Activated naive CD4-positive, alpha-beta T cell treated with Interleukin-2 at 50 U/mL for 16 hours (primary cell): ENCODE measurements around the gene DR1.

Experiments used
- DNase-seq: peaks from one replicate; pipeline ENCODE4 v3.0.0-alpha.2; 2020

The DR1 gene

DNA sequence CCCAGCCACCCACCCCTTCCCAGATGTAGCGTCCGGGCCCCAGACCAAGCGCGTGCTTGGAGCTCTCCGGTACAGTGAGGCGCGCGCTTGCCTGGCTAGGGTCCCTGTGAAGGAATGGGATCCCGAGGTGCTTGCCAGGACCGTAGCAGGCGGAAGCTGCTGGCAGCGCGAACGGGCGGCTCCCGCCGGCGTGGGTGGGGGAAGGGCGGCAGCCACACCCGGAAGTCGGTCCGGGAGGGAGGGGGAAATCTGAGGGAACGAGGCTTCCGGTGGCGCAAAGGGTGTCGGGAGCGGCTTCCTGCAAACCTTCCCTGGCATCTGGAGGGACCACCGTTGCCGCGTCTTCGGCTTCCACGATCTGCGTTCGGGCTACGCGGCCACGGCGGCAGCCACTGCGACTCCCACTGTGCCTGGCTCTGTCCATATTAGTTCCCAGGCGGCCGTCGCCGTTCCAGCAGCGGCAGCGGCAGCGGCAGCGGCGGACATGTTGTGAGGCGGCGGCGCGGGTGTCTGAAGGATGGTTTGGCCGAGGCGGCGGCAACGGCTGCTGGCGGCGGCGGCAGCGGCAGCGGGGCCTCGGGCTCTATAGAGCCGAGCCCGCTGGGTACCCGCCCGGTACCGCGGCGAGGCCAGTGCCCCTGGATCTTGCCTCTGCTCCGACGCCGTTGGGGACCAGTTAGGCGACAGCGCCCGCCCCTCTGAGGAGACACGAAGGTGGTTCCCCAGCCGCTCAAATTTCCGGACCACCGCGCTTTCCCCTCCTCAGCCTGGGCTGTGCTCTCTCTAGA is at the start of gene DR1:
DR1 (plus strand) TSS at position 275 of the 788 bp plus-strand sequence. CDS start 739 bp downstream, outside the sequence.
- DNase-seq: peak; percentile 93

DNA sequence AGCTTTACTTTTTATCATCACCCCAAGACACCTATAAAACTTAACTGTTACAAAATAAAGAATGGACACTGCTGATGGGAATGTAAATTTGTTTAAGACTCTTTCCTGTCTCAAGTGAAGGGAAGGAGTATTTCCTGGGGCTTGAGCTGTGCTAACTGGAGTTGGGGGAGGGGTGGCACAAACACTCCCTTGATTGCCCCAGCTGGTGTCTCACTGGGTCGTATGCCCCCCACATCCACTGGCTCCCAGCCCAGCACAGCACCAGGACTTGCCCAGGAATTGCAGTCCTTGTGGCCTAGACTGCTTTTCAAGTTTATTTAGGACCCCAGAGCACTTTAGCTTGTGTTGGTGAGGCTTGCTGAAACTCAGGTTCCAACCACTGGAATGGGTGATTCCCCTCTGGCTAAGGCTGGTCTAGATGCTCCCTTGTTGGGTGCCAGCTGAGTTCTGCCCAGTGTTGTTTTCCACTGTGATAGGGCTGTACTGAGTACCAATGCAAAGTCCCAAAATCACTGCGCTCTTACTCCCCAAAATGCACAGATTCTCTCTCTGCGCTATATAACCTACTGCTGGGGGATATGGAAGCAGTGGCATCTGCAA is 49.1 kb upstream of the DR1 start:
- DNase-seq: no peak

DNA sequence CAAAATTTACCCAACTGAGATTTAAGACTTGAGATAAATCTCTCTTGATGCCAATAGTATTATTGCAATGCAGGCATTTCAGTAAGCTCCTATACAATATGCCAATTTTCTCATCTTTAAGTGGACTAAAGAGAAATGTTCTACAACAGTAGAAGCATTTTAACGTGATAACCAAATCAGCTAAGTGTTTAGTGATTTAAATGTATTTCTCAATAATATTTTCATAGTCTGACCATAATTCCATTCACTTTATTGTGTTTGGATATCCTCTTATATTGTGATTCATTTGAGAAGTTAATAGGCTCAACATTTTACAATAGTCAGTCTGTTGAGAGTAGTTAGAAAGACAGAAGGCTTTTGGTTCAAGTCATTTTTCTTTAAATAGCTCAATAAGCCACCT is 44.6 kb upstream of the DR1 start:
- DNase-seq: no peak

DNA sequence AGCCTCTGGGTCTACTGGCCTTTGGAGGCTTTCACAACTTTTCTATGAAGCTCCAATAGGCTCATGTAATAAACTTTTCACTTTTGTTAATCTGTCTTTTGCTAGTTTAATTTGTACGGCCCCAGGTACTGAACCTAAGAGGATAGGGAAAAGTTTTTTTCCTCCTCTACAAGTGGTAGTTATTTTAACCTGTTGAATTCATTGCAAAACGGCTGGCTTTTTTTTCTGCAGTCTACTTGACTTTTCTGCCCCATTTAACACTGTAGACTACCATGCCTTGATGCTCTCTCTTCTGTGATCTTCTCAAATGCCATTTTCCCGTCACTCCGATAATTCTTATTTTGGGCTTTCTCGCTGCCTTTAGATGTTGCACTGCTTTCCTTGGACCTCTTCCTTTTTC is 43.6 kb upstream of the DR1 start:
- DNase-seq: no peak

DNA sequence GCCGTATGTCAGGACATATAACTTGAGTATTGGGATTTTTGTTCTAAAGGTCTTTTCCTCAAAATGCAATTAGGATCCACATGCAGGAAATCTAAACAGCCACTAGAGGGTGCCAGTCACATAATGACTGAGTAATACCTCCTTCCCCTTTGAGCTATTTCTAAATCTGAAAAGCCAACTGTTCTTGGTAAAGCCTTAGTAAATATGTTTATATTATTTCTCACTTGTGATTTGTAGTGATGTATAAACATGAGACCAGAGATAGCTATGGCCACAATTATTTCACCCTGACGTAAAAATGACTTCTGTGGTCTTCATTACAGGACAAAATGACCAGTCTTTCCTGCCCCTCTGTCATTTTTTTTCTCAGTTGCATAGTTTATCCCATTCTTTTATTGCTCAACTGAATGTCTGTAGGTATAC is 41.0 kb upstream of the DR1 start:
- DNase-seq: peak; percentile 23

DNA sequence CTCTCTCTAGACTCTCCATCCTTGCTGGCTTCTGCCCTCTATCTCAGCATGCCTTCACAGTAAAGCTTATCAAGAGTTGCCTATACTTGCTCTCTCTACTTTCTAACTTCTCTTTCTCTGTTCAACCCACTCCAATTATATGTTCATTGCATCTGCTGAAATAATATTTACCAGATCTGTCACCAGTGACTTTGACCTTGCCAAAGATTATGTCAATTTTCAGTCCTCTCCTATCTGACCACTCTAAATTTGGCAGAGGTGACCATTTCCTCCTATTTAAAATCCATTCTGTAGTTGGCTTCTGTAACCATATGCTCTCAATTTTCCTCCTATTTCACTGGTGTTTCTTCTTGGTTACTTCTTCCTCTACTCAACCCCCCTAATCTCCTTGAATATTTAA is 38.8 kb upstream of the DR1 start:
- no peak for DNase-seq

DNA sequence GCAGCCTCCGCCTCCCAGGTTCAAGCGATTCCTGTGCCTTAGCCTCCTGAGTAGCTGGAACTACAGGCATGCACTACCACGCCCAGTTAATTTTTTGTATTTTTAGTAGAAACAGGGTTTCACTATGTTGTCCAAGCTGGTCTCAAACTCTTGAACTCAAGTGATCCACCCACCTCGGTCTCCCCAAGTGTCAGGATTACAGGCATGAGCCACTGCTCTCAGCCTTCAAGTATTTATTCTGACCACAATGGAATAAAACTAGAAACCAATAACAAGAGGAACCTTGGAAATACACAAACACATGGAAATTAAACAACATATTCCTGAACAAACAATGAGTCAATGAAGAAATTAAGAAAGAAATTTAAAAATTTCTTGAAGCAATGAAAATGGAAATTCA is 32.7 kb upstream of the DR1 start:
- DNase-seq: no peak

DNA sequence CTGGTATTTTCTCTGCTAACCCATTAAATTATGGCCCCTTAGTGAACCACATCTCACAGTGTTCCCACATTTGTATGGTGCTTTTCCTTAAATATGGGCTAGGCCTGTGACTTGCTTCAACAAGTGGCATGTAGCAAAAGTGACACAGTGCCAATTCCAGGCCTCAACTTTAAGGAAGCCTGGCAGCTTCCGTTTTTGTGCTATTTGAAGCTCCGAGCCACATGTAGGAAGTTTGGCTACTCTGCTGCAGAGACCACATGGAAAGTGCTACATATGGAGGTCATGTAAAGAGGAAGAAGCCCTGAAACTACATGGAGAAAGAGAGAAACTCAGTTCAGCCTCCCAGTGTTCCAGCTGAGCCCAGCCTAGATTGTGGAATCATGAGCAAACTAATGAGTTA is 28.5 kb upstream of the DR1 start:
- DNase-seq: no peak

DNA sequence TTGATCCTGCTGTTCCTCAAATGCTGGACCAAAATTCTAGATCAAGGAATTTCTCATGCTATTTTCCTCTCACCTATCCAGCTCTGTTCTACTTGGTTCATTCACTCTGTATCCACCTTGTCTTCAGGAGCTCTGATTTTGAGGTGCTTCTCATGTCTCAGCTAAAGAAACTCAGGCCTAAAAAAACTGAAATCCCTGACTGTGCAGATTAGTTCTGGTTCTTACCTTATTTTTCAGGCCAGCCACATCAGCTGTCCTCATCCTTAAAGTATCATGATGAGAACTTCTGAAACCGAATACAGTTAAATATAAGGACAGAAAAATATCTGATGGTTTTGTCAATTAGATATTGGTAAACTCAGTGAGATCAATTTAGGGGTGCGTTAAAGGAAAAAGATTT is 27.8 kb upstream of the DR1 start:
- no peak for DNase-seq

DNA sequence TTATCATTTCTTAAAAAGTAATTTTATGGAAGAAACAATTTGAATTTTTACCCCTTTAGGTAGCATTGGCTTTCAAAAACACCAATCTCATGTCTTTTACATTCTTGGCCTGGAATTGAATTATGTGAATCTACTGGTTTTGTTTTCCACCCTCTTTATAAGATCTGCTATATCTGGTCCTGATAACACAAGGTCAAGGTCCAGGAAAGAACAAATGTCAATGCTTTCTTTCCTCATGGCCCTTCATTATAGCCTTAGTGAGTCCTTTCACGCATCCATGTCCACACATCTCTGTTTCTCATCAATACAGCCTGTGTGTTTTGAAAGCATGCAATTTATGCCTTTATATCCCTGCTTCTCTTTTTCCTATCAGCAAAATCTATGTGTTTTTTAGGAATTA is 24.0 kb upstream of the DR1 start:
- DNase-seq: no peak

DNA sequence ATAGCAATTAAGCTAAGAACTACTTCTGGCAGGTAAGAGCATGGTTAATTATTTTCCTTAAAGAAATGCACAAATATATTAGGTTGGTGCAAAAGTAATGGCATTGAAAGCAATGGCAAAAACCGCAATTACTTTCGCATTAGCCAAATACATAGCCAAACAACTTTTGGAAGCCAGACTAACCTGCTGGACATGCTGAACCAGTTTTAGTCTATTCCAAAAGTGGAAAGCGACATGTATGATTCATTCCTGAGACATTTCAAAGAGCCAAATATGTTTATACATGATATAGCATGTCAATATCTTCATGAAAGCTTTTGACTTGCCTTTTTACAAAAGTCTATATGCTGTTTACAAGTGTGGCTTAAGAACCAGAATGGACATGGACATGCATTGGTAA is 23.4 kb upstream of the DR1 start:
- DNase-seq: no peak

DNA sequence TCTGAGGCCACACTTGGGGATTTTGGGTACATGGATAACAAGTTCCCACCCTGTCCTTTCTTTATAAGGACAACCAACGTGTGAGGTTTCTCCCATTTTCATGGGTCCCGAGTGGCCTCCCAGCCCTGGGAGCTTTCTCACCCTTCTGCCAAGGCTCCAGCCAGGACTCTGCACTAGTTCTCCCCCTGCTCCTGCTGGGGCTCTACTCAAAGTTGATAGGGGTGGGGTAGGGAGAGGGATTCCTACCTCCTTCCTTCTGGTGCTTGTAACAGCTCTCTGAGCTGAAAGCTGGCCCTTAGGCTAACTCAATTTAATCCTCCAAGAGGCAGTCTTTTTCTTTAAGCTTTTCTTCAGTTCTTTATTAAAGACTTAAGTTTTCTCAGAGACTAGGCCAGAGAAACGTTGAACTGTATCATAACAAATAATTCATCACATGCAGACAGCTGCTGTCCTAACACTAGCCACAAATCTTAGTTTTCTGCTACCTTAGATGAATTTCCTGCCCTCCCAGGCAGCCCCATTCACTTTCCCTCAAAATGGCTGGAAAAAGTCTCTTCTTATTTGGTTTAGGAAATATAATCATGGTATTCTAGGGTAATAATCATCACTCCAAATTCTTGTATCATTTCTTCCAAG is 22.4 kb upstream of the DR1 start:
- no peak for DNase-seq

DNA sequence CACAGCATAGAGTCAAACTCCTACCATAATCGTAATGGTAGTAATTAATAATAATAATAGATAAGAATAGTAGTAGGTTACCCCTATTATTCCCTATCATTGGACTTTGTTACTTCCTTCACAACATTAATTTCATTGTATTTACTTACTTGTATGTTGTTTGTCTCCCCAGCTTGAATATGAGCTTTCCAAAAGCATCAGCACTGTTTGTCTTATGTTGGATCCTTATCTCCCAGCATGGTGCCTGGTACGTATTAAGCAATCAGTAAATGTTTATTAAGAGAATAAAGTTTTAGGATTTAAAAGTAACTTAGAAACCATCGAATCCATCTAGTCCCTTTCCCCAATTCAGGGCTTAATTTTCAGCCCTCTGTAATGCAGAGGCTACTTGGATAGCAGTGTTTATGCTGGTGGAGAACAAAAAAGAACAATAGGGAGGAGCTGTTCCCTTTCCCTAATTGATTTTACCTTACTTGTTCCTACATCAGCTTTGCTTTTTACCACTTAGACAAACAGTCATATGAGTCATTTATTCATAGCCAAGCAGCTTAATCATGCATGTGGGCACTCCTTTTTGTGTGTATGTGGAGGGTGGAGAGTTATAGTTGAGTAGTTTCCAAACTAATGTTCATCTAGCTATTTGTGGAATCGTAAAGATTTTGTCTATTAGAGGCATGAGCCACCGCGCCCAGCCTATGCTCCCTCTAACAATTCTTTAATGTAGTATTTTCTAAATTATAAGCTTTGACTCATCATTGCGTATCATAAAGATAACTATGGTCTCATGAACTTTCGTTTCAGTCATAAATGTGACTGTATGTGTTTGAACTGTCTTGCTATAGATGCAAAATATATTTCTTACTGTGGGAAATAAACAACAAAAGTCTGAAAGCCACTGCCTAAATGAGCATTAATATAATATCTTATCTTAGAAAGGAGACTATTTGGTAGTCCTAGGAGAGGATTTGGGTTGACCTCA is 20.9 kb upstream of the DR1 start:
- DNase-seq: no peak

DNA sequence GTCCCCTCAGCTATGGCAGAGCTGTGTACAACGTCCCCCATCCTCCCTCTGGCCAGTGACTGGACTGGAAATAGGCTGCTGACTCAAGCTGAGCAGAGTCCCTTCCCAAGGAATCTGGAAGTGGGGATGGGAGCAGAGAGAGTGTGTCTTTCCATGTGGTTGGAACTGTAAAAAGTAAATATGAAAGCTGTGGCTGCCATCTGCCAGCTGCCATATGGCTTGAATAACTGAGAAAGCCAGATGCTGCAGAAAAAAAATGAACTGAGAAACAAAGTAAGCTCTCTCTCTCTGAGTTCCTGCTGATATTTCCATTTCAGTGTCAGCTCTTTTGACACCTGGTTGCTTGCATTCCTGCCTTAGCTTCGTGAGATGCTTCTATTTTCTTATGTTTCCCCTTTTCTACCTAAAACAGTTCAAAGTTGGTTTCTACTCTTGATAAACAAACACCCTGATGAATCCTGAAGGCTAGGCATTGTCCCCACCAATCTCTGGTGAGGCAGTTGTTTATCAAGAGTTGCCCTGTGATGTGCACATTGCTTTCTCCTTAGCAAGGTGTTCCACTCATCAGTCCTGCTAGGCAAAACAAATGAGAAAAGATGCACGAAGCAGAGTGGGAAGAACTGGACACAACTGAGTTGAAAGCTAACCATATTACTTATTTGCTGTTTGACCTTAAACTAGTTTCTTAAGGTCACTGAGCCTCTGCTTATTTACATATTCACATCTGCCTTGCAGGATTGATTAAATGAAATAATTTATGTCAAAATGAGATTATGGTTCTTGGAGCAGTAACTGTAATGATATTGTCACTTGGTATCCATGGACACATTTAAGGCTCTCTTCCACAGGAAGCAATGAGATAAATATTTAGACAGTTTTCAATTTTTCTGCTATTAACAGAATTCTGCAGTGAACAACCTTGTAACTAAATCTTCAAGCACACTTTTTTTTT is 16.6 kb upstream of the DR1 start:
- DNase-seq: no peak

DNA sequence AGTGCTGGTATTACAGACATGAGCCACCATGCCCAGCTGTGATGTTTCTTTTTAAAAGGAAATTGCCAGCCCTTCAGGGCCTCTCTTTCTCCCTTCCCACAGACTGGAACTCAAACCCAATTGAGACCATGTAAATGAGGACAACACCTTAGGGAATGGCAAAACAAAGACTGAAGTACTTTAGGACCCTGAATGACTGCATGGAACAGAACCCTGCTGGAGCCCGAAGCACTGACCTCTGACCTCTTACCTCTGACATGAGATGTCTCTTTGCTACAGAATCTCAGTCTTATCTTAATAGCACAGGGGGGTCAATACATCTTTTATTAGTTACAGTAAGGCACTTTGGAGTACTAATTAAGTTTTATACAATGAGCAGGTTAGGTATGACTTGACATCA is 15.5 kb upstream of the DR1 start:
- DNase-seq: no peak

DNA sequence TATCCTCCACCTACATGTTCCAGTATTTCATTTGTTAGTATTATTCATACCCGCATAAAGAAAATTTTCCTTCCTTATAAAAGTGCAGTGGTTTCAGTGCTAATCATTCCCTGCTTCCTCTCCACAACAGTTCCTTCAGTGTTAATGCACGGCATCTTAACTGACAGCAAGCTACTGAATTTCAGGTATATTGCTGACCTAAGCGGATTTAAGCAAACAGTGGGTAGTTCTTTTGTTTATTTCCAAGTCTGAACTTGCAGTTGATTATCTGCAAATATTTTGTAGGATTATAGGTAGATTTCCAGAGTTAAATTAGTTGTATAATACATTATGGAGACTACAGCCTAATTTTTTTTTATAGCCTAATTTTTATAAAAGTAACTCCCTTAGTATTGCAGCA is 15.1 kb upstream of the DR1 start:
- DNase-seq: no peak

DNA sequence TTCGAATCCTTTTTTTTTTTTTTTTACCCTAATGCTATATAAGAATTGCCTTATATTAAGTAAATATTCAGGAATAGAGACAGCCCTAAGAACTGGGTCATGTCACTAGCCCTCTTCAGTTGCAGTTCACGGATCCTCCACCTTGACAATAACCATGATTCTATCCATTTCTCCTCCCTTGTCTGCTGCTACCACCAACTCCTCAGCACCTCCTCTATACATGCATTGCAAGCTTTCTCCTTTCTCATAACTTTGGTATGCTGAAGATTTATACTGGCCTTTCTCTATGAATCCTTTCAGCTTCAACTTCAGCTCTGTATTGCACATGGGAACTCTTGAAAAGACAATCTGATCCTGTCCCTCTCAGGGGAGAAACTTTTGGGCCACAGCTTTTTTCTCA is 14.3 kb upstream of the DR1 start:
- no peak for DNase-seq

DNA sequence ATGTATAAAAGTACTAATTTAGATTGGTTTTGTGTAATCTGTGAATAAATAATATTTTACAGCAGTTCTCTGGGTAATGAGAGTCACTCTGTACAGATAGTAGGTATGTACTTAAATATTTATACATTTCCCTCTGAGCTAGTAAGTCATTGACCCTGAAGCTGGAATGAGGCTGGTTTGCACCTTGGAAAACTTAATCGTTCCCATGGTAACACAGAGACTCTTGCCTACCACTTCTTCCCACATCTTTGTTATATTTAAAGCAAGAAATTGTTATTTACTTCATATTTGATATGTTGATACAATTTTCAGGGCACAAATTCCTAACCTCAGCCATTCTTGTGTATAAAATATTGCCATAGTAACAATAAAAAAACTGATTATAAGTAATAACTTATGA is 13.3 kb upstream of the DR1 start:
- no peak for DNase-seq

DNA sequence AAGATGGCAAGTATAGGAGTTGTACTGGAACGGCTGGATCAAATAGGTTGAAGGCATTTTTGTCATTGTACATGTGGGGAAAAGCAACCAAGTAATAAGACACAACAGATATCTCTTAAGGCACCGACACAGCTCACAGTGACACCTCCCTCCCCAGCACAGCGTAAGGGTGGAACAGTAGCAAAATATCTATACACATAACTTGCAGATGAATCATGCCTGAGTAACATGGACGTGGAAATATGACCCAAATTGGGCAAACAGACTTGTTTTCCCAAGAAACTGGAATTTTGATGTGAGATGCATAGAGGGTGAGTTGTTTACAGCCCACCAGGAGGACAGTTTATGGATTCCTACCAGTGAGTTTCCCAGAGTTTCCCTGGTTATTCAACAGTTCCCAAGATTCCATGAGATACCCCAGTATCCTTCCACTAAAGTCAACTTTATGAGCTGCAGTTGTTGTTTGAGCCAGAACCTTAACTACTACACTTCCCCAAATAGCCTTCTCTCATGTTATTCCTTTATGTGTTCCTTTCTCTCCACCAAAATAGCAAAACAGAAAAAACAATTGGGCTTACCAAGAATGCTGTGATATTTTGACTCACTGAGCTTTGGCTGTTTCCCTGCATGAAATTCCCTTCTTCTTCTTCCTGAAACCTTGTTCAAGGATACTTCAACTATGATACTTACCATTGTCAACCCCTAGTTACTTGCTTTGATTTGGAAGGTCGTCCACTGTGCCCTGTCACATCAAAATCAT is 7.1 kb upstream of the DR1 start:
- DNase-seq: no peak

DNA sequence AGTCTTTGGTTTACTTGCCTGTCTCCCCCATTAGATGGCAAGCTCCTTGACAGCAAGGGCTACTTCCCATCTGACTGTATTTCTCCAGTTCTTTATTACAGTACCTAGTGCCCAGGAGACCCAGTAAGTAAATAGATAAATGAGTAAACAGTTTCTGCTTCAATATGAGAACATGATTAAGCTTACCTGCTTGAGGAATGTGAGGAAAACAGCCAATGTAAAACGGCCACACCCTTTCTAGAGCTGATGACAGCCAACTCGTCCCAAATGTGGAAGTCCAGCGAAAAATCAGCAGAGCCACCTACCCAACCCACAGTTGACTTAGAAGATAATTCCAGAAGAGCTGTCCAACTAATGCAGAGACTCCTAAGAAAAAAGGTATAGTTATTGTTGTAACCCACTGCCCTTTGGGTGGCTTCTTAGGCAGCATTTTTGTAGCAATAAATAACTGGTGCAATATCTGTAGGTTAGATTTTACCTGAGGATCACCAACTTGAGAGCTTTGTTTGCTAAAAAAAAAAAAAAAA is 6.5 kb upstream of the DR1 start:
- no peak for DNase-seq

DNA sequence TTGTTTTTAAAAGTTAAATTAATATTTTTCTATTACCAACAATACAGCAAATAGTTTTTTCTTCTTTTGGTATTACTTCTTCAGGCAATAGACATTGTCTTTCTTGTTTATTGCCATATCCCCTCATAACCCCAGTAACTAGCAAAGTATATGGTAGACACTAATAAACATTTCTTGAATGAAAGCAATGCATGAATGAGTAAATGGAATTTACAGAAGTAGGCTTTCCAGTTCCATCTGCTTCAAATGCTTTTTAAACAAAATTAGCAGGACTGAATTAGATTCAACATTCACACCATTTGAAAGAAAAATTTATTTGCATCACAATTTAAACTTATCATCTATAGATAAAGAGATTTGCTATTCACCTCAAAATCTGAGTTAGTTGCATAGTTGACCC is 5.6 kb upstream of the DR1 start:
- no peak for DNase-seq
